ENCODE measurements around the gene ADARB2.

GRCh38 chr10:1609648-1609970, 127.7 kb downstream of the ADARB2 start:
- TF ChIP-seq CTCF (IDR thresholded peaks at IDR 0.05) = no peak
- TF ChIP-seq POLR2A (IDR thresholded peaks at IDR 0.05) = no peak

All from Peyer's patch (tissue), 4 donors.